GM21360 (cell line): ENCODE data around the gene FIGNL1.
"Not testable (repeated sequence)": the region's sequence is repeated elsewhere in the genome, so short reads cannot be mapped to it uniquely, and the experiment has no call there.

Experiments used
- ATAC-seq: cut with Tn5 transposase; IDR thresholded peaks from one replicate; pipeline ENCODE4 v1.9.1; 2021; ENCODE audit warnings: mild to moderate bottlenecking, moderate library complexity; ENCODE audit not compliant: unreplicated experiment

The FIGNL1 gene

DNA sequence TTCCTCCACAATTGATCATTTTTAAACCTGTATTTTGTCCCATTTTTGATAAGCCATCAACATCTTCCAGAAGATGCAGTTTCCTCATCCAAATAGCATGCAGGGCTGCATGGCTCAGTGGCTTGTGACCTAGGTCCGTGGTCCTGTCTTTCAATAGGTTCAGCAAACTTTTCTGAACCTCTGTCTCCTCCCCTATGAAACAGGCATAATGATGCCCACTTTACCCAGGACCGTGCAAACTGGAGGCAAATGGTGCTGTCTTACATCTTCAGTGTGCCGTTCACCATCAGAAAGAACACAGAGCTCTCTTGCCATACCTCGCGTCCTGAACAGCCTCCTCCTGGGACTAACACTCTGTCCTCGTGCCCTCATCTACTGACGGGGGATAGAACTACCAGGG is 22.3 kb upstream of the FIGNL1 start:
- ATAC-seq, result no peak

GRCh38 chr7:50471970-50472369 is 21.8 kb upstream of the FIGNL1 start:
- ATAC-seq, result no peak

DNA sequence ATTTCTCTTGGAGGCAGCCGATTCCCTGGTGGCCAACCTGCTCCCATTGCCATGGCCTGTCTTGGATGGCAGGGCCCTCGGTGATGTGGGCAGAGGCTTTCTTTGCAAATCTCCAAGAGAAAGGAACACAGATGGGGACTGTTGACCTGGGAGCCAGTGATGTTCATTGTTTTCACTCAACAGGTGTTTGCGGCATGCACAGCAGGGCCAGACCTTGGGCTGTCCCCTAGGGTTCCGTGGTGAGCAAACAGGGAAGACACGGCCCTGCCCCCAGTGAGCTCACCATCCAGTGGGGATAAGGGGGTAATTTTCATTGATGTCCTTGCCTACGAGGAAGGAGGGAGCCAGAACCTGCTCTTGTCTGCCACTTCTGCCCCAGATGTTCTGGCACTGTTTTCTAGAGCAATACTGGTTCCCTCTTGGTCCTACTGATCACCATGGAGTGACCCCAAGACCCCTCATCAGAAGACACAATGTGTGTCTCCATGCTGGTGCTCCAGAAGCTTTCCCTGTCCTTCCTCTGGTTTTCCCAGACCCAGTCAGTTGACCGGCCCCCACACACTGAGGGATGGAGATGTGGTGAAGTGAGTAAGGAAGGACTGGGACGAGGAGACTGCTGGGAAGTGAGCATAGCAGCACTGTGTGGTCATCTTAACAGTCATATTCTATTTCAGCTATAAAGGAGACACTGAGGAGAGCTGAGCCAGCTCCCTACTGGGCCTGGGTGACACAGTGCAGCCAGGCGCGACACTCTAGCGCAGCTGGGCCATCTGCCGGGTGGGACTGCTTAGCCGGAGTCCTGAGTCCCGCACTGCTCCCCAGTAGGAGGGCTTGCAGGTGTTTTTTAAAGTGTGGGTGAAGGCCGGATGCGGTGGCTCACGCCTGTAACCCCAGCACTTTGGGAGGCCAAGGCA is 20.4 kb upstream of the FIGNL1 start:
- ATAC-seq, result no peak

DNA sequence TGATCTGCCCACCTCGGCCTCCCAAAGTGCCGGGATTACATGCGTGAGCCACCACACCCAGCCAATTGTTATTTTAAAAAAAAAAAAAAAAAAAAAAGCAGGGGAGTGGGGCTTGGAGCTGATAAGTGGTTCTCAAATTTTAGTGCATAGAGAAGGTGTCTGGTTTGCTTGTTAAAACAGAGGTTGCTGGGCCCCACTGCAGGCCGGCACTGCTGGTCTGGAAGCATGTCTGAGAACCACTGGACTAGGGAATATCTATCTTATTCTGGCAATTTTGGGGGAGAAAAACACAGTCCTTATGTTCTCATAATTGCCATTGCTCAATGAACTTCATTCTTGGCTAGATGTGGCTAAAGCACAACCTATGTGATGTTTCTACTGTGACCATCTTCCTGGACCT is 19.0 kb upstream of the FIGNL1 start:
- ATAC-seq, result no peak

DNA sequence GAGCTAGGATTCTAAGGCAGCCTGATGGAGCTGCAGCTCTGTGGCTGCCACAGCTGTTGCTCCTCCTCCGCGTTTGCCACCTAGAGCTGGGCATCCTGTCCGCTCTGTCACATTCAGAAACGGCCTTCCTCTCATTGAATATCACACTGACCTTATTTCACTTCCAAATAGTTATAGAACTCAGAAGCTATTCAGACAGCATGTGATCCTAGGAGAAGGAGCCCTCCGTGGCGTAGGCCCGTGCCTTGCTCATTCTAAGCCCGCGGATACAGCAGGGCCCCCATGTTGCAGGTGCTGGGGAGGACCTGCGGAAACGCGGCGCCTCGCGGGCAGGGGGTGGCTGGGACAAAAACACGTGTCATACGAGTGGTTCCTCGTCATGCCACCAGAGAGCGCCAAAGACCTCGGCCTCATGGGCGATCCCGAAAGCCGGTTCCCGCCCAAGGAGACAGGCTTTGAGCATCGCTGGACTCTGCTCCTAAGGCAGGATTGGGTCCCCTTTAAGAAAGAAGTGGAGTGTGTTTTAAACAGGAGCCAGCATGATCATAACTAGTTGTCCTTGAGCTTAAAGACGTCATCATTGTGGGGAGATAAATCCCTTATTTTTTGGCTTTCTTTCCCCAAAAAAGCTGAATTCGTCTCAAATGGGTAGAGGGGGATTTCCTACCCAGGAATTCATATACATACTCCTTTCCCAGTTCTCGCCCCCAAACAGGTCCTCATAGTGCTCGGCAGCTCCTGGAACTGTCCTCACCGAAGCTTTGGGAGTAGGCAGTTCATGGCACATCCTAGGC is 17.9 kb upstream of the FIGNL1 start:
- ATAC-seq, result peak; percentile 82

GRCh38 chr7:50466815-50467585 is 16.9 kb upstream of the FIGNL1 start:
- ATAC-seq, result no peak

DNA sequence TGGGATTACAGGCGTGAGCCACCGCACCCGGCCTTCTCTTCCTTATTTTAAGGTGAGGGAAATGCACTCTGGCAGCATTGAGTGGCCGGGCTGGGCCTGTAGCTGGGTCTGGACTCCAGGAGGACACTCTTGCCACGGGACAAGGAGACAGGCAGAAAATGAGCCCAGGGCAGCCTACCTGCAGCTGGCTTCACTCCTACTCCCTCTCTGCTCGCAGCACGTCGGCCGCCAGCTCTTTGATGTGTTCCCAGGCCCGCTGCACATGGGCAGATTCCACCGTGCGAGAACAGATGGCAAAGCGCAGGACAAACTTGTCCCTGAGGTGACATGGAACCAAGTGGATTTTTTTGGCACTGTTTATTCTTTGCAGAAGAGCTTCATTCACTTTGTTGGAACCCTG is 12.9 kb upstream of the FIGNL1 start:
- ATAC-seq, result no peak

GRCh38 chr7:50462361-50462760 is 12.2 kb upstream of the FIGNL1 start:
- no peak for ATAC-seq

DNA sequence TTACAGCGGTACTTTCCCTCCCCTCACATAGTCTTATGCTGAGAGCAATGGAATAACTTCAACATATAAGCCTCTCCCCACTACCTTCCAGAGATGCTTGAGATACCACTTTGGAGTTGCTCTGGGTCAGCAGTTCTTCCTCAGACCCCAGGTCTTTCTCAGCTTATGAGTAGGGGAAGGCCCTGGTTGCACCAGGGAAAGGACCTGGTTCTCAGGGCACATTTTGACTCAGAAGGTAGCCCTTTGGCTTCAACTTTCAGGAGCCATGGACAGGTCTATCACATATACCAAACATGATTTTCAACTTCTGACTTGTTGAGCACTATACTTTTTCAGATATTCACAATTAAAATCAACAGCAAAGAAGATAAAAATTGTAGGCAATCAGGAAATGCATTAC is 11.5 kb upstream of the FIGNL1 start:
- no peak for ATAC-seq

GRCh38 chr7:50459183-50459582 is 9.0 kb upstream of the FIGNL1 start:
- not testable (repeated sequence) for ATAC-seq

GRCh38 chr7:50458651-50459050 is 8.5 kb upstream of the FIGNL1 start:
- not testable (repeated sequence) for ATAC-seq

DNA sequence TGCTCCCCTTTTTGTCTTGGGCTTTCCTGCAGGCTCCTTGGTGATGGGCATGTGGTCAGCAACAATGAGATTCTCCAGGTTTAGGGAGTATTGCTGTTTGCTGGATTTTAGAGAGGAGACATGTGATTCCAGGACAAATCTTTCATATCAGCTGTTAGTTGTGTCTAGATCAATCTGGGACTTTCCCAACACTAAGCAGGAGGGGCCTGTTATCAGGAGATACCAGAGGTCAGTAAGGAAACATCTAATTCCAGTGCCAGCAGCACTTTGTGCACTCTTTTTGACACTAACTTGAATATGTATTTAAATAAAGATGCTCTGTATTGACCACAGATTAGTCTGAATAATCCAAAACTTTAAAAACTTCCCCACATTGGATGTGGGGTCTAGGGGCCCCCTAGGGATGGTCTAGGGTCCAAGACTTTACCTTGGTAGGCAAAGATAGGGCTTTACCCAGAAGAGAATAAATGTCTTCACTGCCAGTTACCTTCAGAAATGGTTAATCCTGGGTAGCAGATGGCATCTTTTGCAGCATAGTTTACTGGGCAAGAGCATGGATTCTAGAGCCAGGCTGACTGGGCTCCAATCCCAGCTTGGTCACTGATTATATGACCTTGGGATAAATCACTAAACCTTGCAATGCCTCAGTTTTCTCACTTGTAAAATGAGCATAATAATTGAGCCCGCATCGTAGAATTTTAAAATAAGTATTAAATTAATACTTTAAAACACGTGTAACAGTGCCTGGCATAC is 6.4 kb upstream of the FIGNL1 start:
- no peak for ATAC-seq

GRCh38 chr7:50455658-50456057 is 5.5 kb upstream of the FIGNL1 start:
- no peak for ATAC-seq

DNA sequence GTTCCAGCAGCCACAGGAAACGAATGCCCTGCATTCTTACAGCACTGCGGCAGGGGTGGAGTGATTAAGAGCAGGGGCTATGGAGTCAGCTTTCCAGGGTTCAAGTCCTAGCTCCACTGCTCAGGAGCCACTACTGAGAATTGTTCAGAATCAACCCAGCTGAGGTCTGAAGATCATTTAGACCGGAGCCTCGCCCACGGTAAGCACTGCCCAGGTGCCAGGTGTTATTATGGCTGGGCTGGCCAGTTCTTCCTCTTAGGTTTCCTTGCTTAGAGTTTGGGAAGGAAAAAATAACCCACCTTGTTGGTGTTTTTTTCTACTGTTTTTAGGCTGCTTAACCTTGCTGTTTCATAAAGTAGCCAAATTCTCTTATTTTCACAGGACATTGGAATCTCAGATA is 4.8 kb upstream of the FIGNL1 start:
- no peak for ATAC-seq

- peak; percentile 6 for ATAC-seq
Observed at GRCh38 chr7:50450590-50451032, 461 bp upstream of the FIGNL1 start.

GRCh38 chr7:50449501-50449880 is 659 bp downstream of the FIGNL1 start:
- no peak for ATAC-seq

- ATAC-seq, result peak; percentile 35
Observed at GRCh38 chr7:50448823-50449222, 1.3 kb downstream of the FIGNL1 start.

DNA sequence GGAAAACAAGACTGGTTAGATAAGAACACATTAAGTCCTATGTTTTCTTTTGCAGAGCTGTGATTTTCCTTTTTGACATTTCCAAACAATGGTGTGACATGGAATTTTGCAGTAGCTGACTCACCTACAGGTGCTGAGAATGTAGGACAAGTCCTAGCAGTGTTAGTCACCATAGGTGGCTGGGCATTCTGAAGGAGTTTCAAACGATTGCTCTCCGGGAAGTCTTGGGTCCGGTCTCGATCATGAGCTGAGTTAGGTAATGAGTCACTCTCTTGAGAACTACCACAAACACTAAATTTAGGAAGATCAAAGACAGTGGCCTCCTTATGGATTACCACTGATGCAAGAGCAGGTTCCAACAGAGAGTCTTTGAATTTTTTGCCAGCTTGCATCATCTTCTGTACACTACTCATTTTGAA is 3.6 kb downstream of the FIGNL1 start:
- ATAC-seq, result peak; percentile 47

DNA sequence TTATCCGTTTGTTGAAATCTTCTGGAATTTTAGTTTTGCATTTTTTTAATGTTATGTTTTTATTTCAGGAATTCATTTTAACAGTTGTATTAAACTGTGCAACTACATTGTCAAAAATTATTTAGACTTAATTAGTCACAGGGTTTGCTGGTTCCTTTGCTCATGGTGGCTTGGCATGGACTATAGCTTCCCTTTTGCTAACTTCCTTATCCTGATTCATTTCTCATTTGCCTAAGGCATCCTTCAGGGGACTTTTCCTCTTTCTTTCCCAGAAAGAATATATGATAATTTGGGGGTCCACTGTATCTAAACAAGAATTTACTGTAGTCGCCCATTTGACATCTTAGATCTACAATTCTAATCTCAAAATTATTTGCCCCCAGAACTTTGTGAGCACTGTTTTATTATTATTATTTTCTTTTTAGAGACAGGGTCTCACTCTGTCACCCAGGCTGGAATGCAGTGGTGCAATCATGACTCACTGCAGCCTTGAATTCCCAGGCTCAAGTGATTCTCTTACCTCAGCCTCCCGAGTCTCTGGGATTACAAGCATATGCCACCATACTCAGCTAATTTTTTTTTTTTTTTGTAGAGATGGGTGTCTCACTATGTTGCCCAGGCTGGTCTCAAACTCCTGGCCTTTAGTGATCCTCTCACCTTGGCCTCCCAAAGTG is 13.9 kb downstream of the FIGNL1 start:
- no peak for ATAC-seq

- no peak for ATAC-seq
Observed at GRCh38 chr7:50431722-50432305, 18.3 kb downstream of the FIGNL1 start.
